GM12865 (cell line): Measurements from ENCODE around the gene LRRC34.

Experiments used
- DNase-seq: peaks from one replicate; pipeline ENCODE4 v3.0.0; 2010; ENCODE audit warnings: low read depth
- H3K4me3 ChIP-seq: 2 replicates; pipeline ENCODE4 v1.5.1; 2011; ENCODE audit warnings: mild to moderate bottlenecking, low read depth, low read length, control low read depth
- TF ChIP-seq, protein P1 (sequence below): IDR thresholded peaks from 2 replicates; pipeline ENCODE4 v1.5.1; 2011; ENCODE audit warnings: low read length, control low read depth, low read depth, inconsistent platforms; ENCODE audit not compliant: insufficient read depth; ENCODE audit errors: missing control alignments

Gene LRRC34

GRCh38 chr3:169758359-169758994 is 54.2 kb downstream of the LRRC34 start:
- no peak overlapping the region for H3K4me3 ChIP-seq
- TF ChIP-seq, protein P1, sequence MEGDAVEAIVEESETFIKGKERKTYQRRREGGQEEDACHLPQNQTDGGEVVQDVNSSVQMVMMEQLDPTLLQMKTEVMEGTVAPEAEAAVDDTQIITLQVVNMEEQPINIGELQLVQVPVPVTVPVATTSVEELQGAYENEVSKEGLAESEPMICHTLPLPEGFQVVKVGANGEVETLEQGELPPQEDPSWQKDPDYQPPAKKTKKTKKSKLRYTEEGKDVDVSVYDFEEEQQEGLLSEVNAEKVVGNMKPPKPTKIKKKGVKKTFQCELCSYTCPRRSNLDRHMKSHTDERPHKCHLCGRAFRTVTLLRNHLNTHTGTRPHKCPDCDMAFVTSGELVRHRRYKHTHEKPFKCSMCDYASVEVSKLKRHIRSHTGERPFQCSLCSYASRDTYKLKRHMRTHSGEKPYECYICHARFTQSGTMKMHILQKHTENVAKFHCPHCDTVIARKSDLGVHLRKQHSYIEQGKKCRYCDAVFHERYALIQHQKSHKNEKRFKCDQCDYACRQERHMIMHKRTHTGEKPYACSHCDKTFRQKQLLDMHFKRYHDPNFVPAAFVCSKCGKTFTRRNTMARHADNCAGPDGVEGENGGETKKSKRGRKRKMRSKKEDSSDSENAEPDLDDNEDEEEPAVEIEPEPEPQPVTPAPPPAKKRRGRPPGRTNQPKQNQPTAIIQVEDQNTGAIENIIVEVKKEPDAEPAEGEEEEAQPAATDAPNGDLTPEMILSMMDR, result no peak
- no peak for DNase-seq

DNA sequence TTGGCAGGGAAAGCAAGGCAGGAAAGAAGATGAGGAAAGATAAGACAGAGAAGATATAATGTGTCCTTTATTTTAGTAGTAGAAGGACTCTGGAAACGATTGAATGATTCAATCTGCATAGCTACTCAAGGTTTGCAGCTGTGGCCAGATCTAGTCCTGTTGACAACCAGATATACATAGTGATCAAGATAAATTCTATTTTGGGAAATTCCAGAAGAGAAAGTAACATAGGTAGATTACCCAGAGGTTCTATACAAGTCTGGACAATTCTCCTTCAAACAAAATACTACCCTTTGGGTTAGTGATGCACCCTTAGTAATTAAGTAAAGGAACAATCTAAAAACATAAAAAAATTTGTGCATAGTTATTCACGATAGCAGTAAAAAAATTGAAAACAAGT is 57.2 kb downstream of the LRRC34 start:
- no peak for DNase-seq
- TF ChIP-seq, protein P1, result no peak

GRCh38 chr3:169754711-169755110 is 58.0 kb downstream of the LRRC34 start:
- H3K4me3 ChIP-seq, result no peak overlapping the region
- no peak for DNase-seq
- TF ChIP-seq, protein P1, result no peak

More for the DNA sequence above, 57.2 kb downstream of the LRRC34 start:
- no peak overlapping the region for H3K4me3 ChIP-seq

DNA sequence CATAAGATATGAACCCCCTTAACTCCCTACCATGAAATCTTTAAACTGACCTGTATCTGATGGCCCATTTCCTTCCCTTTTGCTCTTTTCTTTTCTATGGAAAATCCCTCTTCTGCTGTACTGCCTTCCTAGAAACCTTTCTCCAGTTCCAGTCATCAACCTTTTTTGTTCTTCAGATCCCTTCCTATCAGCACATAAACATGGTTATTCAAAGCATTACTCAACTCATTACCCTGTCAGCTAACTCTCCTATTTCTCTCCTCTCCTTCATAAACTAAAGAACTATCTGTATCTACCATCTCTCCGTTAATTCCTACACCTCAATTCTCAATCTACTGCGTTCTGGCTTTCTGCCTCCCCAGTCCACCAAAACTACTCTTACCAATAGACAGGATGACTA is 60.8 kb downstream of the LRRC34 start:
- TF ChIP-seq, protein P1, result no peak
- no peak for DNase-seq
- no peak overlapping the region for H3K4me3 ChIP-seq

GRCh38 chr3:169750665-169751064 is 62.0 kb downstream of the LRRC34 start:
- no peak overlapping the region for H3K4me3 ChIP-seq
- TF ChIP-seq, protein P1, result no peak
- DNase-seq, result no peak

GRCh38 chr3:169748670-169749069 is 64.0 kb downstream of the LRRC34 start:
- TF ChIP-seq, protein P1, result no peak
- H3K4me3 ChIP-seq, result no peak overlapping the region
- no peak for DNase-seq

DNA sequence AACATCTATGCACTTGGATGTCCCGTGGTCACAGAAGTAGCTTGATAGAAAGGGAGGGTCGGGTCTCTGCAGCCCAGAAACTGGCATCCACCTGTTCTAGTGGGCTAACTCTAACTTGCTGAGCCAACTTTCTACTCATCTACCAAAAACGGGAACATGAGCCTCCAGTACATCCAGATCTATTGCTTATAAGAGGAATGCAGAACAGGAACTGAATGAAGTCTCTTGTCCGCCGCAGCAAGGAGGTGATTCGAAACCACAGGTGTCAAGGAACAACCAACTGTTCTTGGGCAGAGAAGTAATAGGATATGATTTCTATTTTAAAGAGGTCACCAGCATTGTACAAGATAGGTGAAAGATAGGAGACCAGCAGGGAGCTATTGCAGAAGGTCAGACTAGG is 65.8 kb downstream of the LRRC34 start:
- DNase-seq, result no peak
- TF ChIP-seq, protein P1, result no peak

More for the DNA sequence above, 65.8 kb downstream of the LRRC34 start:
- no peak overlapping the region for H3K4me3 ChIP-seq
